Breast epithelium (tissue), 4 donors: ENCODE data around the gene CAMK1. TPM values are rescaled to one million over a fixed set of nuclear protein-coding genes. Genes with fewer than 3 reads are reported as not detected.

Experiments
- DNase-seq, 2 donors: peaks; one replicate each; pipeline ENCODE4 v3.0.0-alpha.2; 2019; ENCODE audit warnings: low spot score in 2 of 2
- H3K27ac ChIP-seq, 2 donors: fragments of 200-600 bp; sonication (generic) in 1 of 2; one replicate each; pipeline ENCODE4 v1.5.1; 2016 to 2019; ENCODE audit warnings: mild to moderate bottlenecking in 1 of 2
- H3K27me3 ChIP-seq, 2 donors: fragments of 200-600 bp; sonication (generic) in 1 of 2; one replicate each; pipeline versions ENCODE4 v1.5.1 to v1.6.0; 2017 to 2019; ENCODE audit warnings: control low read depth in 1 of 2, mild to moderate bottlenecking in 1 of 2
- H3K36me3 ChIP-seq: fragments of 200-600 bp; one replicate; pipeline ENCODE4 v1.5.1; 2019
- H3K4me1 ChIP-seq, 2 donors: fragments of 200-600 bp; sonication (generic); one replicate each; pipeline ENCODE4 v1.5.1; 2016 to 2019; ENCODE audit warnings: control low read depth in 1 of 2
- H3K4me3 ChIP-seq, 3 donors: fragments of 200-600 bp; sonication (generic); 1 replicate in 2 of 3; 2 replicates in 1 of 3; pipeline ENCODE4 v1.5.1; 2016 to 2019; ENCODE audit warnings: mild to moderate bottlenecking in 3 of 3, moderate library complexity in 2 of 3
- H3K9me3 ChIP-seq, 2 donors: fragments of 200-600 bp; sonication (generic) in 1 of 2; one replicate each; pipeline ENCODE4 v1.5.1; 2016 to 2019; ENCODE audit warnings: control low read depth in 1 of 2
- CTCF ChIP-seq, 3 donors: fragments of 450-650 bp; IDR thresholded peaks; one replicate each; pipeline ENCODE4 v1.5.1; 2016 to 2017; ENCODE audit warnings: antibody characterized with exemption in 3 of 3, mild to moderate bottlenecking in 3 of 3, moderate library complexity in 3 of 3
- POLR2A ChIP-seq: fragments of 450-650 bp; IDR thresholded peaks from one replicate; pipeline ENCODE4 v1.6.1; 2016; ENCODE audit warnings: antibody characterized with exemption, mild to moderate bottlenecking, moderate library complexity
- POLR2AphosphoS5 ChIP-seq, 3 donors: sonication (generic); formaldehyde crosslinking; IDR thresholded peaks; one replicate each; pipeline ENCODE4 v1.6.1; 2017; ENCODE audit warnings: antibody characterized with exemption in 3 of 3
- intact Hi-C: fragments of 100-400 bp; cut with DNase I; formaldehyde crosslinking; loops from one replicate; pipeline ENCODE4 v1.15.1; 2023; ENCODE audit warnings: low total_unique reads
- total RNA-seq, 3 donors: library from RNA; depleted of rRNA; stranded (reverse); fragments of >200 nt; gene quantifications; one replicate each; pipeline ENCODE4 v1.1.0, GENCODE V29; 2016

The CAMK1 gene
- total RNA-seq, 3 donors from 2014 or later, result 25.2 to 58.7 (median 40.0) TPM

DNA sequence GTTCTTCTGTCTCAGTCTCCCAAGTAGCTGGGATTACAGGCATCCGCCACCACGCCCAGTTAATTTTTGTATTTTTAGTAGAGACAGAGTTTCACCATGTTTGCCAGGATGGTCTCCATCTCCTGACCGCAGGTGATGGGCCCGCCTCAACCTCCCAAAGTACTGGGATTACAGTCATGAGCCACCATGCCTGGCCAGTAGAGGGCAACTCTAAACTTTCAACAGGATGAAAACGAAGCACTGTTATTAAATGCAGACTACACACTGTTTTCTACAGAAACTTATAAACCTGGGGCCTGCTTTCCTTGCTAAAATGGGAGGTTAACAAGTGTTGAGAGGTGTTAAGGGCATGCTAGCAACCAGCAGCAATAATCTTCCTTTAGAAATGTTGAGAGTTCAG, 30.8 kb upstream of the CAMK1 start:
- Histone ChIP-seq H3K4me1 (no peaks in the 10 kb centered on the region), H3K9me3 (no peaks in the 10 kb centered on the region), H3K4me3 (no peak overlapping the region), H3K27ac (no peak overlapping the region), H3K27me3 (no peaks in the 10 kb centered on the region), H3K36me3 (peaks cover 18% of the 10 kb centered on the region)
- no peak for DNase-seq
- intact Hi-C loops, result no loop called here
- no peak for TF ChIP-seq POLR2AphosphoS5 (IDR thresholded peaks at IDR 0.05)
- no peak for TF ChIP-seq POLR2A
- TF ChIP-seq CTCF (IDR thresholded peaks at IDR 0.05), result no peak

- intact Hi-C loops, result loop anchor here (10.0 kb wide), 1 partner anchor 403 kb away; the partner anchor contains the start of gene SETD5
- no peaks in the 10 kb centered on the region for H3K27me3 ChIP-seq
- DNase-seq, result no peak
- H3K9me3 ChIP-seq, result no peaks in the 10 kb centered on the region
- H3K27ac ChIP-seq, result no peak overlapping the region
- H3K4me3 ChIP-seq, result no peak overlapping the region
- TF ChIP-seq CTCF (IDR thresholded peaks at IDR 0.05), result no peak
- TF ChIP-seq POLR2AphosphoS5 (IDR thresholded peaks at IDR 0.05), result no peak
- TF ChIP-seq POLR2A, result no peak
- H3K4me1 ChIP-seq, result peaks cover 0 to 6% of the 10 kb centered on the region in 2 donors
- peaks cover 11% of the 10 kb centered on the region for H3K36me3 ChIP-seq
These were observed 27.6 kb upstream of the CAMK1 start for GRCh38 chr3:9797196-9797945.

DNA sequence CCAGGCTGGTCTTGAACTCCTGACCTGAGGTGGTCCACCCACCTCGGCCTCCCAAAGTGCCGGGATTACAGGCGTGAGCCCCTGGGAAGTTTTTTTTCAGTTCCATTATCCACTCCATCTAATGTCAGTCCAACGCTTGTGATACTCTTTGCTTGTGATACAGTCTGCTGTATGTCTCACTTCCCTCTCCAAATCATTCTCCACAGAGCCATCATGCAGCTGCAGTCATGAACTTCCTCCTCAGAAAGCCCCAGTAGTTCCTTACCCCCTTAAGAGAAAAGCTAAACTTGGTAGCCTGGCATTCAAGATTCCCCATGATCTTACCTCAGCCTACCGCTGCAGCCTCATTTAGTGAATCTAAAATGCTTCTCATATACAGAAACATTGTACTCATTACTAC, 25.5 kb upstream of the CAMK1 start:
- no peak for DNase-seq
- no peak for TF ChIP-seq POLR2A
- no peak for TF ChIP-seq POLR2AphosphoS5 (IDR thresholded peaks at IDR 0.05)
- no peak for TF ChIP-seq CTCF (IDR thresholded peaks at IDR 0.05)
- intact Hi-C loops, result loop anchor here (10.0 kb wide), 1 partner anchor 400 kb away; the partner anchor contains the start of gene SETD5

DNA sequence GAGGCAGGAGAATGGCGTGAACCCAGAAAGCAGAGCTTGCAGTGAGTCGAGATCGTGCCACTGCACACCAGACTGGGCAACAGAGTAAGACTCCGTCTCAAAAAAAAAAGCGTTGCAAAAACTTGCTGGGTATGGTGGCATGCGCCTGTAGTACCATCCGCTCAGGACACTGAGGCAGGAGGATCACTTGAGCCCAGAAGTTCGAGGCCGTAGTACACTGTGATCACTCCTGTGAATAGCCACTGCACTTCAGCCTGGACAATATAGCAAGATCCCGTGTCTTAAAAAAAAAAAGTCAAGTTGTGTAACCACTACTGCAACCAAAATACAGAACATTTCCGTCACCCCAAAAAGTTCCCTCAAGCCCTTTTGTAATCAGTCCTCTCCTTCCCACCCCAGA, 24.7 kb upstream of the CAMK1 start:
- peak overlapping the region in 1 of 3 donors; percentile 100 for H3K4me3 ChIP-seq
- peaks cover 0 to 11% of the 10 kb centered on the region in 2 donors for H3K4me1 ChIP-seq
- H3K36me3 ChIP-seq, result peaks cover 5% of the 10 kb centered on the region
- H3K27ac ChIP-seq, result no peak overlapping the region
- TF ChIP-seq POLR2AphosphoS5 (IDR thresholded peaks at IDR 0.05) (no peak), CTCF (IDR thresholded peaks at IDR 0.05) (no peak), POLR2A (no peak)
- H3K27me3 ChIP-seq, result no peaks in the 10 kb centered on the region
- intact Hi-C loops, result loop anchor here (5.0 to 10.0 kb wide), 2 partner anchors 400 to 1548 kb away; partner anchors contain the start of gene SETD5
- H3K9me3 ChIP-seq, result no peaks in the 10 kb centered on the region
- no peak for DNase-seq

More for the DNA sequence above, 25.5 kb upstream of the CAMK1 start:
- Histone ChIP-seq H3K36me3 (peaks cover 5% of the 10 kb centered on the region), H3K27ac (no peak overlapping the region), H3K9me3 (no peaks in the 10 kb centered on the region), H3K4me1 (peaks cover 0 to 11% of the 10 kb centered on the region in 2 donors), H3K4me3 (no peak overlapping the region), H3K27me3 (no peaks in the 10 kb centered on the region)

DNA sequence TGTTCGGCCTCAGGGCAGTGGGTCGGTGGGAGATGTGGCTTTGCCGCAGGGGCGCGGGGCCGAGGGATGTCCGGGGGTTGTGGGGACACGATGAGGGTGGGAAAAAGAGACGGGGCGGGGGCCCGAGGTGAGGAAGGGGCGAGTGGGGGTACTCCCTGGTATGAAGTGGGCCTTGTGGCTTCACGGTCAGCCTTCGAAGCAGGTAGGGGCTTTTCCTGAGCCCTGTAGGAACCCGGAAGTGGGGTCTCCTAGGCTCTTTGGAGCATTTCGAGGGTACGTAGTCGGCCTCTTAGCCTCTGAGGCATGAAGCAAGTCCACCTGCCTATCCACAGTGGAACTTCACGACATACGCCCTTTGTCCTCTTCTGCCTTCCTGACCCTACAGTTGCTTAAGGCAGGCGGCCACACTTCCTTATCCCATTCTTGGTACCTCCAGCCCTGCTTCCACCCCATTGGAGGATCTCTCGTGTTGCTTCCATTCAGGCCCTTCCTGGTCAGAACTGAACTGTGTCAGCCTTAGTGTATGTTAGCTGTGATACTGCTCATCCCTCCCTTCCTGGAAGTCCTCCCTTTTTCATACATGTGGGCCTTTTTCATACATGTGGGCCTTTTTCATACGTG, 23.5 kb upstream of the CAMK1 start:
- Histone ChIP-seq H3K27ac (peak overlapping the region; percentile 99), H3K4me3 (peak overlapping the region; percentile 91 to 100 (median 100)), H3K9me3 (no peaks in the 10 kb centered on the region), H3K27me3 (no peaks in the 10 kb centered on the region), H3K36me3 (peaks cover 2% of the 10 kb centered on the region), H3K4me1 (peaks cover 0 to 11% of the 10 kb centered on the region in 2 donors)
- intact Hi-C loops, result loop anchor here (5.0 to 10.0 kb wide), 2 partner anchors 398 to 1549 kb away; partner anchors contain the start of gene SETD5
- TF ChIP-seq POLR2A, result no peak
- no peak for TF ChIP-seq POLR2AphosphoS5 (IDR thresholded peaks at IDR 0.05)
- TF ChIP-seq CTCF (IDR thresholded peaks at IDR 0.05), result no peak
- no peak for DNase-seq
